ENCODE measurements around the gene GABPB1. TPM values are rescaled to one million over a fixed set of nuclear protein-coding genes. Genes with fewer than 3 reads are reported as not detected.

GABPB1 gene
- total RNA-seq, 1 donor from 2014 or later, result 21.3 TPM

DNA sequence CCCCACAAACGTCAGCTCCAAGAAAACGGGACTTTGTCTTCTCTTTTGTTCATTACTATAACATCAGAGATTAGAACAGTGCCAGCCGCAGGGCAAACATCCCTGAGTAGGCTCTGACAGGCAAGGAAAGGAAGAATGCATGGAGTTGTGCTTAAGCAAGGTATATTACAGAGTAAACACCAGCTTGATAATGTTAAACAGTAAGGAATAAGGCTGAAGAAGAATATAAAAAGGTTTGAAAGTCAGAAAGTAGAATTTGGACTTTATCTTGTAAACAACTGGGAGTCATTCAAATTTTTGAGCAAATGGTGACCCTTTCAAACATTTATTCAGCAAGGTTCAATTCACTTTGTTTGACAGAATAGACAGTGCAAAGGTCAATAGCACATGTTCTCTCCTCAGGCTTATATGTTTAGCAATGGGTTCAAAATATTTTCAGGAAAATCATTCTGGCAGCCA, 11.0 kb downstream of the GABPB1 start:
- no peak for DNase-seq (ENCODE audit: low spot score)

DNA sequence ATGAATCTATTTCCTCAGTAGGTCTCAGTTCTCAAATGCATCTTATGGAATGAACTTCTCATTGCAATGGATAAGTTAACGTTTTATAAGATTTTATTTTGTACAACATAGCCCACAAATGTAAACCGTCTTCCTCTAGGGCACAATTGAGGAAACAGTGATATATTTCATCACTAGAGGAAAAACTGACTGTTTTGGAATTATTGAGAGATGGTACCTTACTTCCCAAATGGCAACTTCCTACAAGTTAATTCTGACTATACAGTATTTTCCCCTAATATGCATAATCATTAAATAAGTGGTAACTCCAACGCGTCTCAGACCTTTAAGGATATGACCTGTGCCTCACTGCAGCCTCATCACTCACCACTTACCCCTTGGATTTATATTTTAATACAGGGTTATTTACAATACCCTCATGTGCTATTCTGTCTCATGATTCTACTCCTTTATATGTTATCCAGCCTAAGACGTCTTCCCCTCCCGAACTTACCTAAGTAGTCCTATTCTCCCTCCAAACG, 13.3 kb downstream of the GABPB1 start:
- DNase-seq (ENCODE audit: low spot score), result no peak

DNA sequence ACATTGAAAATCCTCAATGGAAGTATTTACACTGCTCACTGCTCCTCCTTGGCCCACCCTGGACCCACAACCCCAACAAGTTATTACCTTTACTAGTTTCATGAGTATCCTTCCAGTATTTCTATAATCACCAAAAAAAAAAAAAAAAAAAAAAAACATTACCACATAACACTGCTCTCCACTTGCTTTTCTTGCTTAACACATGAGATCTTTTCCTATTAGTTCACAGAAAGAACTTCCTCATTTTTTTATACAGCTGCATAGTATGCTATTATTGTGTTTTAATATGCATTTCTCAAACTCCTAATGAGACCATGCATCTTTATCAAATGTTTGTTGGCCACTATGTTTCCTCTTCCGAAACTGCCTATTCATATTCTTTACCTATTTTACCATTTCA, 14.6 kb downstream of the GABPB1 start:
- DNase-seq (ENCODE audit: low spot score), result no peak

DNA sequence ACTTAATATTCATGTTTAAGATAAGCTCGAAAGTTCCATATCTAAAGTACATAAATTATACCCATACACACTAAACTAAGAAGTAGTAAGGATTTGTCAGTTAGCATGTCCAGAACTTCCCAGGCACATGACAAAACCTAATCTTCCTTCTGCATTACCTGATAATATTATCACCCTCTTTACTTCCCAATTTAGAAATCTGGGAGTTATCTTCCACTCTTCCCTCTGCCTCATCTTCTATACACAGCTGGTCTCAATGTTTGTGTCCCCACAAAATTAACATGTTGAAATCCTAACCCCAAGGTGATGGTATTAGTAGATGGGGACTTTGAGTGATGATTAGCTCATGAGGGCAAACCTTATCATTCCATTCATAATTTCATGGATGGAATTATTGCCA, 15.3 kb downstream of the GABPB1 start:
- no peak for DNase-seq (ENCODE audit: low spot score)

DNA sequence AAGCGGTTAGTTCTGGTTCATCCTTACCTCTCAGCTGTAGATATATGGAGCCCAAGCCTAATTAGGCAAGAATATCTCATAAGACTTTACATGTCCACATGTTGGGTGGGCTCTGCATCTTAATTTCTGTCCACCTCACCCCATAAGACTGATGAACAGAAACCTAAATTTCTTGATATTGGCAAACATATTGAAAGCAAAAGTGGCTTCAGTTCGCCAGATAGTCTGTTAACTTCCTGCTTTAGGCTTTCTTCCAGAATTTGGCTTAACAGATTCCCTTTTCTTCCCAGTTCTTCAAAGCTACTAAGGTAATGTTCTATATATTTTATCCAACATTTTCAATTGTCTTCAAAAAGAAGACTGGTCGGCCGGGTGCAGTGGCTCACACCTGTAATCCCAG, 19.7 kb downstream of the GABPB1 start:
- DNase-seq (ENCODE audit: low spot score), result no peak

DNA sequence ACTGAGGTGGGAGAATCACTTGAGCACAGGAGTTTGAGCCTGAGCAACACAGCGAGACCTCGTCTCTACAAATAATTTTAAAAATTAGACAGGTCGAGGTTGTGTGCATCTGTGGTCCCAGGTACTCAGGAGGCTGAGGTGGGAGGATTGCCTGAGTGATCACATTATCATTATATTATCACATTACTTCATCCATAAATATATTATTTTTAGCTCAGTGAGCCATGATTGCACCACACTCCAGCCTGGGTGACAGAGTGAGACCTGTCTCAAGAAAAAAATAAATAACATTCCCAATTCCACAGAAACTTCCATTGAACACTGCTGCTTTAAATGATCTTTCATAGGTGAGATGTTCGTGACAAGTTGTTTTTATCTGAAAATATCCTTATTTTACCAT, 21.8 kb downstream of the GABPB1 start:
- no peak for DNase-seq (ENCODE audit: low spot score)

DNA sequence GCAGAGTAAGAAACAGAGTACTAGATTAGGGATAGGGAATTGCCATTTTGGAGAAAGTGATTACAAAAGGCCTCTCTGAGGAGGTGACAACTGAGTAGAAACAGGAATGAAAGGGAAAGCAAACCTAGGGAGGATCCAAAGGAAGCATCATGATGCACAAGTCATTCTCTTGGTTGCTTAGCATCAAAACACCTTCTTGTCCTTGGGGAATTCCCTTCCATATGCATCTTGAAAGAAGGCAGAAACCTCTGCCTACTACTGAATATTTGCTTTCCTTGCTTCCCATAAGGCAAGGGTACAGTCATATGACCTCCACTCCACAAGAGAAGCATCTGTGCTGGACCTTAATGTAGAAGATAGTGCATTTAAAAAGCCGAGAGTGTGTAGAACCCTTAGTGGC, 24.1 kb downstream of the GABPB1 start:
- no peak for DNase-seq (ENCODE audit: low spot score)

DNA sequence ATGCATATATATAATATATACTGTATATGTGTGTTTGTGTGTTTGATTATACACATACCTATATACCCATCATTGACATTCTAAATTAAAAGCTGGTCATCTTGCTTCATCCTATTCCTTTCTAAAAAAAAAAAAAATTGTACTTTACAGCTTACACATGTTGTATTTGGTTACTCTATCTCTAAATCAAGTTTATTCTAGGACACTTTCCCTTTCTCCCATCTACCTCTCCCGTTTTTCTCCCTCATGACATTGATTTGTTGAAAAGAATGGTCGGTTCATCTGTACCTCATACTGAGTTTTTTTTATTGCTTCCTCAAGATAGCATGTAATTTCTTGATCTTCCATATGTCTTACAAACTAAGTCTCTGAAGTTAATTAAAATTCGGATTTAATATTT, 26.9 kb downstream of the GABPB1 start:
- no peak for DNase-seq (ENCODE audit: low spot score)

DNA sequence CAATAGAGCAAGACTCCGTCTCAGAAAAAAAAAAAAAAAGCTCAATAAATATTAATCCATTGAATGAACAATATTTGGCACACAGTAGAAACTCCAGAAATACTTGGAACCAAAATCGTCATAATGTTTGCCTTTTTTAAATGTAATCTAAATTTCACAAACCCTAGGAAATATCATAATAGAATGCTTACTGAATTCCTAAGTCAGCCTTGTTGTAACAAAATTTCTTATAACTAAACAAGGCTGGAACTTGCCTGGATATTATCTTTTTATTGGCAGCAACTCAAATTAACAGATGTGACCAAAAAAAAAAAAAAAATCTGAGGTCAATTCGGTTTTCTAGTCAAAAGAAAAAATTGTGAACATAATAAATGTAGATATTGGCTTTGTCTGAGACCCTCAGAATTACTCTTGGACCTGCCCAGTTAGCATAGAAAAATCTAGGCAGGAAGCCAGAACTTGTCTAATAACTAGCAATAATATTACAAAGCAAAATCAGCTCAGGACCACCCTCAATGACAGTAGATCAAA, 33.3 kb downstream of the GABPB1 start:
- DNase-seq (ENCODE audit: low spot score), result no peak

DNA sequence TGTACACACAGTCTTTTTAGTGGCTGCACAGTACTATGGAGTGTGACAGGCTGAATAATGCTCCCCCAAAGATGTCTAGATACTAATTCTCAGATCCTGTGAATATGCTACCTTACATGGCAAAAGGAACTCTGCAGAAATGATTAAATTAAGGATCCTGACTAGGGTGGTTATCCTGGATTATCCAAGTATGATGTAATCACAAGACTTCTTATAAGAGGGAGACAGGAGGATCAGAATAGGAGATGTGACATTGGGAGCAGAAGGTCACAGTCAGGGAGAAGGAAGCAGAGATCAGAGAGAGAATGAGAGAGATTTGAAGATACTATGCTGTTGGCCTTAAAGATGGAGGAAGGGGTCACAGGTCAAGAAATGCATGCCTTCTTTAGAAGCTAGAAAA, 34.5 kb downstream of the GABPB1 start:
- no peak for DNase-seq (ENCODE audit: low spot score)

DNA sequence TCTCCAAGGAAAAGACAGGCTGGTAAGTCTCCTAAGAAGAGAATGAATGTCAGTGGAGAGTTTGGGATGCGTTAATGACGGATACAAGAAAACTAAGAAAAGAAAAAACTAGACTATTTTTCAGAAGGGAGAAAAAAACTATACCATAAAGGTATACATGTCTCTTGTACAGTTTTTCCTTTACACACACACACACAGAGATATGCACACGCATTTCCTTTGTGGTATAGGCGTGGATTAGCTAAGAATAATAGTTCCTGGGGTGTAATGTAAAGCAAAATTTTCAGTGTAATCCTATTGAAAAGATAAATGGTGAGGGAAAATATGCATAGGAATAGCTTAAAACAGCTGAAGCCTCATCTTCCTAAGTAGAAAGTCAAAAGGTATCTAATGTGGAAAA, 36.3 kb downstream of the GABPB1 start:
- DNase-seq (ENCODE audit: low spot score), result no peak

DNA sequence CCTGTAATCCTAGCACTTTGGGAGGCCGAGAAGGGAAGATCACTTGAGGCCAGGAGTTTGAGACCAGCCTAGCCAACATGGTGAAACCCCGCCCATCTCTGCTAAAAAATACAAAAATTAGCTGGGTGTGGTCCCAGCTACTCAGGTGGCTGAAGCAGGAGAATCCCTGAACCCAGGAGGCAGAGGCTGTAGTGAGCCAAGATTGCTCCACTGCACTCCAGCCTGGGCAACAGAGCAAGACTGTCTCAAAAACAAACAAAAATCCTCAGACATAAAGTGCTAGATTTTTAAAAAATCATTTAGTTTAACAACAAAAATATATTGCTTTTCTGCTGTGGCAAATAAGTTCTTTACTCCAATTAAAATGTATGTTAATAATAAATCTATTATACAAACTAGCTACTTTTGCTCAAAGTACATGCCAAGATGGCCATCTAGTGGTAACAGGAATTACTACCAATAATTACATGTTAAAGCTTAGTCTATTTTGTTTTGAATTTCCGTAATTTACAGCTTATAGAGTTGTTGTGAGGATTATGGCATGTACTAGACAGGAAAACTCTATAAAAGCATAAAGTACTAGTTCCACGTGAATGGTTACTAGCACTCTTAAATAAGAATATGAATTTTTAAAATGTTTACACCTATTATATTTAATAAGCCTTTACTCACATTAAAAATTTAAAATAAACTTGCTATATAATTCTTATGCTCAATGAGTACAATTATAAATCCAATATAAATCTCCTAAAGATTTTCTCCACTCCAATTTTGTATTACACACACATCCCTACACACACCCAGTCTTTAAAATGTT, 39.0 kb downstream of the GABPB1 start:
- DNase-seq (ENCODE audit: low spot score), result no peak

DNA sequence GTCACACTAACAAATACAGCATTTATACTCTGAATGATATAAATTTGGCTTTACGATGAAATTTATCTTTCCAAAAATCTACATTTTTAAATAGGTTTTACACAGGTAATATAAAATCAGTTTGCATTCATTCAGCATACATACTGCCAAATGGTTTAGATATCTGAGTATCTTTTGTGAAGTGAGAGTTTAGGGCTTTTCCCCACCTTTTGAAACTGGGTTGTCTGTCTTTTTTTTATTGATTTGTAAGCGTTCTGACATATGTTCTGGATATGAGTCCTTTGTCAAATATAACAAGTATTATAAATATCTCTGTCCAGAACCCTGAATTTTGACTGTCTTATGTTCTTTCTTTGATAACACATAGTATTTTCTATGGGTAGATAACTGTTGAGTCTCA, 42.4 kb downstream of the GABPB1 start:
- no peak for DNase-seq (ENCODE audit: low spot score)

DNA sequence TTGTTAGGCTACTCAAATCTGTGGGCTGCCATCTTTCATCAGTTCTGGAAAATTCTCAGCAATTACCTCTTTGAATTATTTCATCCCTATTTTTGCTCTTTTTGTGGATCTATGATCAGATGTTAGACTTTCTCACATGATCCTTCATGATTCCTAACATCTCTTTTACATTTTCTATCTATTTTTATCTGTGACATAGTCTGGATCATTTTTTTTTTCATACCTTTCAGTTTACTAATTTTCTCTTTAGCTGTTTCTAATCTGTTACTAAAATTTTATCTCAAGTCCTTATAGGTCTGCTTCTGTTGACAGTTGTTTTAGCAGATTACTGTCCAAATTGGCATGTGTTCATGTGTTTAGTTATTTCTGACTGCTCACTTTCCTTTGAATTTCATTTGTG, 47.2 kb downstream of the GABPB1 start:
- no peak for DNase-seq (ENCODE audit: low spot score)

DNA sequence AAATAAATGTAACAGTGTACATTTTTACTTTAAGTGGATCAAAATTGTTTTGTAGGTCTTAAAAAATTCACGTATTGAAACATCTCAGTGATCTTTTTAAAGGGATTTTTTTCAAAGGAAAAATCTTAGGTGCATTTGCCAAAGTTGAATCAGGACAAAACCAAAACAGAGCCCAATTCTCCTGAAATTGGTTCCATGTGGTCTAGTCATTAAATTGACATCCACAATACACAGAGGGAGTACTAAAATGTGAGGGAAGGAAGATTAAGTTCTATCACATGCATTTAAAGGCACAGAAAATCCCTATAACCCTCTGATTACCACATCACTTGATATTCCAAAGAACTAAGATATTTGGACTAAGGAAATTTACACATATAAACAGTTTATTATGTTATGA, 50.2 kb downstream of the GABPB1 start:
- DNase-seq (ENCODE audit: low spot score), result no peak

DNA sequence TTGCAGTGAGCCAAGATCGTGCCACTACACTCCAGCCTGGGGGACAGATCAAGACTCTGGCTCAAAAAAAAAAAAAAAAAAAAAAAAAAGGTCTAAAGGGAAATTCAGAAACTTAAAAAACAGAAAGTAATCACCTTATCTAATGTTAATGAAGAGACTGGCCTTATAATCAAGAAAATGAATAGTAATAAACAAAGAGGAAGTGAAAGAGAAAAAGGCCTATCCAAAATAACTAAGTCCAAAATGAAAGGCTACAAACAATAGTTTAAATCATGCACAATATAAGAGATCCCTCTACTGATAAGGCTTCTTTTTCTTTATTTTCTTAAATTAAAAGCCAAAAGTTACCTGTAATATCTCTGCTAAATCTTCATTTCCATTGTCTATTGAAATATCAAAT, 52.4 kb downstream of the GABPB1 start:
- DNase-seq (ENCODE audit: low spot score), result no peak

DNA sequence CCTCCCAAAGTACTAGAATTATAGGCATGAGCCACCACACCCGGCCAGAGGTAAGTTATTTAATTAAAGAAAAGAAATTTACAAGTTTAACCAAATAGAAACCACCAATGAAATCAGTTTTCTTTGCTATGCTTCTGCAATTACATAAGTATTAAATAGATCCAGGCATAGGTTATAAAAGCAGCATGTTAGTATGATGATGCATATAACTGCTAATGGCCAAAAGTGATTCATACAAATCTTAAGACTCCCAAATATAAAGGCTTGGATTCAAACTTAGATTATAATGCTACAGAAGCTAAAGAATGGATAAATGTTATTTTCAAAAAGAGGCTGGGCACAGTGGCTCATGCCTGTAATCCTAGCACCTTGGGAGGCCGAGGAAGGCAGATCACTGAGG, 56.7 kb downstream of the GABPB1 start:
- no peak for DNase-seq (ENCODE audit: low spot score)

DNA sequence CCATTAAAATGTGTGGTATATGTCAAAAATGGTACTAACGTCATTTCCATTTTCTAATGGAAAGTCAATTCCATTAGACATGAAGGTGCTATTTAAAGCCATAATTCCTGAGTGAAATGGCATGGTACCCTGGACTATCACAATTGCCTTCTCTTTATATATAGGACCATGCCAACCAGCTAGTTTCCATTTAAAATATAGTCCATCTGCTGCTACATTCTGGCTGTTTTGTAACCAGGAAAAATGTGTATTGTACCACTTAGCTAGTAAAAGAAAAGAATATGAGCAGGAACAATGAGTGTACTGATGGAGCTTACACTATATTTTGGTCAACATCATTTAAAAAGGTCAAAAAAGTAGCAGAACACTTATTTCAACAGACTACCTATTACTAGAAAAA, 59.0 kb downstream of the GABPB1 start:
- no peak for DNase-seq (ENCODE audit: low spot score)

DNA sequence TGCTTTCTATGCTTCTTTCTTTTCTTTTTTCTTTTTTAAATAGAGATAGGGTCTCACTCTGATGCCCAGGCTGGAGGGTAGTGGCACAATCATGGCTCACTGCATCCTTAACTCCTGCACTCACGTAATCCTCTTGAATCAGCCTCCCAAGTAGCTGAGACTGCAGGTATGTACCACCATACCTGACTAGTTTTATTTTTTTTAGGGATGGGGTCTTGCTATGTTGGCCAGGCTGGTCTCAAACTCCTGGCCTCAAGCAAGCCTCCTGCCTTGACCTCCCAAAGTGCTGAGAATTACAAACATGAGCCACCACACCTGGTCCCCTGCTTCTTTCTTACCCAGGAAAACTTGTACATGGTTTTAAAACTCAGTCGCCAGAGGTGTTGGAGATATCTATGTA, 65.2 kb downstream of the GABPB1 start:
- DNase-seq (ENCODE audit: low spot score), result no peak

DNA sequence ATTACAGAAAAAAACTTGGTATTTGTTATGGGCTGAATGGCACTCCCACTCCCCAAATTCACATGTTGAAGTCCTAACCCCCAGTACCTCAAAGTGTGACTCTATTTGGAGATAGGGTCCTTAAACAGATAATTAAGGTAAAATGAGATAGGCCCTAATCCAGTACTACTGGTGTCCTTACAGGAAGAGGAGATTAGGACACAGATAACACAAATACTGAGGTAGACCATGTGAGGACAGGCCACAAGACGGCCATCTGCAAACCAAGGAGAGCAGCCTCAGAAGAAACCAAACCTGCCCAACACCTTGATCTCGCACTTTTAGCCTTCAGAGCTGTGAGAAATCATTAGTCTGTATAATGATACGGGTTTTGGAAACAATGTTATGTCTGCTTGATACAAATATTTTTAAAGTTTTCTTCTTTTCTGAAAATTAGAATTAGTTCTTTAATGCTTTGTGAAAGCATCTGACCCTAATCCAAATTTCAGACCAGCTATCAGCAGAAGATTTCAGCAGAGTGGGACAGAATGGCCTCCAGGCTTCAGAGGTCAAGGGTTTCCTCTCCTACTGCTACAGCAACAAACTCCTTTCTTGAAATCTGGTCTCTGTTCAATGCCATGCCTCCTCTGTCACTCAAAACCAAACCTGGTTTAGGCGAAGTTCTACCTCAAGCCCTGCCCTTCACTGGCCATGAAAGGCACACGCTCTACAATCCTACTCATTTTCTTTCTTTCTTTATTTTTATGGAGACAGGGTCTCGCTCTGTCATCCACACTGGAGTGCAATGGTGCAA, 67.5 kb downstream of the GABPB1 start:
- no peak for DNase-seq (ENCODE audit: low spot score)

DNA sequence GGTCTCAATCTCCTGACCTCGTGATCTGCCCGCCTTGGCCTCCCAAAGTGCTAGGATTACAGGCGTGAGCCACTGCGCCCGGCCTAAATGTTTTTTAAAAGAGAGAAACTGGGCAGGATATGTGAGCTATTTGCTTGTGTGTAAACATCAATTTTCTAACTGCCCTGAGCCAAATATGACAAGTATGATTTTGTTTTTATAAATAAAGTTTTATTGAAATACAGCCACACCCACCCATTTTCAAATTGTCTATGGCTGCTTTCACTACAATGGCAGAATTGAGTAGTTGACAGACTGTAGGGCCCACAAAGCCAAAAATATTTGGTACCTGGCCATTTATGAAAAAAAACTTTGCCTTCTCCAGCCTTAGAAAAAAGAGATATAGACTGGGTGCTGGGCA, 73.6 kb downstream of the GABPB1 start:
- no peak for DNase-seq (ENCODE audit: low spot score)

DNA sequence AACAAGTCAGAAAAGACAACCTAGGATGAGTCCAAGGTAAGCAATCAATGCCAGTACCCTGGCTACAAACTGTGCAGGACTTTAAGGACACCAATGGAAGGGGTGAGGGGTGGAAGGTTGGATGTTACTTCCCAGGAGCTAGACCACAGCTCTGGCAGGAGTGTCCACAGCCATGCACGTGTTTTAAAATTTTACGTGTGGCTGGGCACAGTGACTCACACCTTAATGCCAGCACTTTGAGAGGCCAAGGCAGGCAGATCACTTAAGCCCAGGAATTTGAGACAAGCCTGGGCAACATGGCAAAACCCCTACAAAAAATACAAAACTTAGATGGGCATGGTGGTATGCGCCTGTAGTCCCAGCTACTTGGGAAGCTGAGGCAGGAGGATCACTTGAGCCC, 74.7 kb downstream of the GABPB1 start:
- DNase-seq (ENCODE audit: low spot score), result no peak

DNA sequence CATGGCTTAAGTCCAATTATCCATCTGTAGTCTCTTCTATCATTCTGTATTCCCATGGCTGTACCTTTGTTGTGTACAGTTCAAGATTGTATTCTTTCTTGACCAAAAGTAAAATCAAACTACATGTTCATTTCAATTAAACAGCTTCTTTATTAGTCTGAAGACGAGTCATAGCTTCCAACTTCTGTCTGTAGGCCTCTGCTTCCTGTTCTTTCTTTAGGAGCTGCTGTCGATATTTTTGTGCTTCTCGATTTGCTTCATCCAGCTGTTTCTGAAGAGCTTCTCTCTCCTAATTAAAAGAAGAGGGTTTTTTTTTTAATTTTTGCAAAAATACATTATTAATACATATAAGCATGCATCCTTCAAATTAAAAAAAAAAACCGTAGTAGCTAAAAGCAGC, 76.5 kb downstream of the GABPB1 start:
- DNase-seq (ENCODE audit: low spot score), result no peak
